ENCODE results near the gene NACC1. TPM values are rescaled to one million over a fixed set of nuclear protein-coding genes. Genes with fewer than 3 reads are reported as not detected.
"Not testable (repeated sequence)": the region's sequence is repeated elsewhere in the genome, so short reads cannot be mapped to it uniquely, and the experiment has no call there.

The NACC1 gene
- total RNA-seq, 1 experiment from 2014 or later, result 237 TPM

DNA sequence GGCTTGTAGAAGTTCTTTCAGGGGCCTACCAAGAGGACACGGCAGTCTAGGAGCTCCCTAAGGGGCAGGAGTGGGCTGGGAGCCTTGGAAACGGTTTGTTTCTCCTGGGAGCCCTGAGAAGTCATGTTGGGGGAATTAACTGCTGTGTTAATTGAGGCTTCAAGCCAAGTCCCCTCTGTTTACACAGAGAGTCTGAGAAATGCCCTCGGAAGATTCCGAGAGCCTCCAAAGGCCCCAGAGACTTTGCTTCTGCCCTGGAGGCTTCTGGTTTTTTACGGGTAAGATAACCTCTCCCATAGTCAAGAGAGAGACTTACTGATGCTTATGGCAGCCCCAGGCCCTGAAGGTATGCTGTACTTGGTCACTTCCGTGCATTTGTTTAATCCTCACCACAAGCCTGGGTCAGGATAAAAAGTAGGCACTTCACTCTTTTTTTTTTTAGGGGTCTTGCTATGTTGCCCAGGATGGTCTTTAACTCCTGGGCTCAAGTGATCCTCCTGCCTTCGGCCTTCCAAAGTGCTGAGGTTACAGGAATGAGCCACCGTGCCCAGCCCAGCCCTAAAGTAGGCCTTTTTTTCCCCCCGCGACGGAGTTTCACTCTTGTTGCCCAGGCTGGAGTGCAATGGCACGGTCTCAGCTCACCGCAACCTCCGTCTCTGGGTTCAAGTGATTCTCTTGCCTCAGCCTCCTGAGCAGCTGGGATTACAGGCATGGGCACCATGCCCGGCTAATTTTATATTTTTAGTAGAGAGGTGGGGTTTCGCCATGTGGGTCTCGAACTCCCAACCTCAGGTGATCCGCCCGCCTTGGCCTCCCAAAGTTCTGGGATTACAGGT lies 47.3 kb downstream of the NACC1 start:
- Mint-ChIP-seq H3K9me3 (no peaks in the 10 kb centered on the region), H3K27ac (peak overlapping the region; percentile 100), H3K4me3 (peak overlapping the region; percentile 69), H3K36me3 (no peaks in the 10 kb centered on the region), H3K27me3 (ENCODE audit: low read depth) (no peaks in the 10 kb centered on the region), H3K4me1 (peaks cover 71% of the 10 kb centered on the region)
- ChIA-PET POLR2A (interaction anchor here (0.5 to 8.6 kb wide), 7 partner anchors 11 to 50 kb away, joined by 3 to 167 read pairs (median 4); partner anchors contain the start of genes IER2, NACC1 and STX10), CTCF (interaction anchor here (0.6 to 3.5 kb wide), 8 partner anchors 10 to 200 kb away, joined by 3 to 42 read pairs (median 7); partner anchors contain the start of genes IER2 and STX10)
- DNase-seq (ENCODE audit: low spot score) (no peak), ATAC-seq (no peak)
- TF ChIP-seq ZNF121 (CRISPR knock-in tag; IDR thresholded peaks at IDR 0.05) (peak; percentile 93), SMAD4 (CRISPR knock-in tag; IDR thresholded peaks at IDR 0.05) (no peak), NR3C1 (CRISPR knock-in tag; conservative IDR thresholded peaks at IDR 0.05; ENCODE audit: low read depth) (no peak)

GRCh38 chr19:13166151-13166550 lies 48.1 kb downstream of the NACC1 start:
- CTCF ChIA-PET, result interaction anchor here (0.6 to 2.9 kb wide), 2 partner anchors 29 to 68 kb away, joined by 5 to 37 read pairs; no protein-coding TSS in a partner anchor
- Mint-ChIP-seq H3K4me1 (peaks cover 70% of the 10 kb centered on the region), H3K27ac (peak overlapping the region; percentile 100)
- POLR2A ChIA-PET, result interaction anchor here (8.6 kb wide), 1 partner anchor 12 kb away, joined by 167 read pairs; no protein-coding TSS in a partner anchor
- H3K36me3 Mint-ChIP-seq; H3K4me3 Mint-ChIP-seq; DNase-seq (ENCODE audit: low spot score); ATAC-seq; H3K27me3 Mint-ChIP-seq (ENCODE audit: low read depth); H3K9me3 Mint-ChIP-seq: not testable (repeated sequence)

GRCh38 chr19:13169769-13170168 lies 51.7 kb downstream of the NACC1 start:
- ChIA-PET POLR2A (interaction anchor here (0.9 kb wide), 1 partner anchor 17 kb away, joined by 3 read pairs; no protein-coding TSS in a partner anchor), CTCF (interaction anchor here (0.8 to 2.8 kb wide), 4 partner anchors 12 to 69 kb away, joined by 3 to 11 read pairs (median 4); partner anchors contain the start of genes IER2 and STX10)
- TF ChIP-seq NFE2L1 (CRISPR knock-in tag; IDR thresholded peaks at IDR 0.05) (no peak), ETV6 (CRISPR knock-in tag; IDR thresholded peaks at IDR 0.05) (no peak), ZNF416 (CRISPR knock-in tag; IDR thresholded peaks at IDR 0.05) (no peak), TP53 (CRISPR knock-in tag; IDR thresholded peaks at IDR 0.05) (no peak), TEAD1 (CRISPR knock-in tag; IDR thresholded peaks at IDR 0.05) (no peak), CBFB (CRISPR knock-in tag; IDR thresholded peaks at IDR 0.05; ENCODE audit: low read depth) (no peak), ZMAT4 (CRISPR knock-in tag; IDR thresholded peaks at IDR 0.05) (no peak), ZNF121 (CRISPR knock-in tag; IDR thresholded peaks at IDR 0.05) (no peak), ZNF232 (CRISPR knock-in tag; IDR thresholded peaks at IDR 0.05) (no peak), ATF6 (CRISPR knock-in tag; IDR thresholded peaks at IDR 0.05) (no peak), ZNF671 (CRISPR knock-in tag; IDR thresholded peaks at IDR 0.05) (no peak), OVOL2 (CRISPR knock-in tag; IDR thresholded peaks at IDR 0.05; ENCODE audit: borderline replicate concordance) (no peak), NR2C2 (CRISPR knock-in tag; IDR thresholded peaks at IDR 0.05) (no peak), FOXJ3 (CRISPR knock-in tag; IDR thresholded peaks at IDR 0.05; ENCODE audit: borderline replicate concordance) (no peak), RORB (CRISPR knock-in tag; IDR thresholded peaks at IDR 0.05) (no peak), MAX (CRISPR knock-in tag; IDR thresholded peaks at IDR 0.05) (no peak)
- TF ChIP-seq, protein P1, sequence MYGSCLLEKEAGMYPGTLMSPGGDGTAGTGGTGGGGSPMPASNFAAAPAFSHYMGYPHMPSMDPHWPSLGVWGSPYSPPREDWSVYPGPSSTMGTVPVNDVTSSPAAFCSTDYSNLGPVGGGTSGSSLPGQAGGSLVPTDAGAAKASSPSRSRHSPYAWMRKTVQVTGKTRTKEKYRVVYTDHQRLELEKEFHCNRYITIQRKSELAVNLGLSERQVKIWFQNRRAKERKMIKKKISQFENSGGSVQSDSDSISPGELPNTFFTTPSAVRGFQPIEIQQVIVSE (CRISPR knock-in tag; IDR thresholded peaks at IDR 0.05; ENCODE audit: borderline replicate concordance), result no peak
- TF ChIP-seq, protein P2, sequence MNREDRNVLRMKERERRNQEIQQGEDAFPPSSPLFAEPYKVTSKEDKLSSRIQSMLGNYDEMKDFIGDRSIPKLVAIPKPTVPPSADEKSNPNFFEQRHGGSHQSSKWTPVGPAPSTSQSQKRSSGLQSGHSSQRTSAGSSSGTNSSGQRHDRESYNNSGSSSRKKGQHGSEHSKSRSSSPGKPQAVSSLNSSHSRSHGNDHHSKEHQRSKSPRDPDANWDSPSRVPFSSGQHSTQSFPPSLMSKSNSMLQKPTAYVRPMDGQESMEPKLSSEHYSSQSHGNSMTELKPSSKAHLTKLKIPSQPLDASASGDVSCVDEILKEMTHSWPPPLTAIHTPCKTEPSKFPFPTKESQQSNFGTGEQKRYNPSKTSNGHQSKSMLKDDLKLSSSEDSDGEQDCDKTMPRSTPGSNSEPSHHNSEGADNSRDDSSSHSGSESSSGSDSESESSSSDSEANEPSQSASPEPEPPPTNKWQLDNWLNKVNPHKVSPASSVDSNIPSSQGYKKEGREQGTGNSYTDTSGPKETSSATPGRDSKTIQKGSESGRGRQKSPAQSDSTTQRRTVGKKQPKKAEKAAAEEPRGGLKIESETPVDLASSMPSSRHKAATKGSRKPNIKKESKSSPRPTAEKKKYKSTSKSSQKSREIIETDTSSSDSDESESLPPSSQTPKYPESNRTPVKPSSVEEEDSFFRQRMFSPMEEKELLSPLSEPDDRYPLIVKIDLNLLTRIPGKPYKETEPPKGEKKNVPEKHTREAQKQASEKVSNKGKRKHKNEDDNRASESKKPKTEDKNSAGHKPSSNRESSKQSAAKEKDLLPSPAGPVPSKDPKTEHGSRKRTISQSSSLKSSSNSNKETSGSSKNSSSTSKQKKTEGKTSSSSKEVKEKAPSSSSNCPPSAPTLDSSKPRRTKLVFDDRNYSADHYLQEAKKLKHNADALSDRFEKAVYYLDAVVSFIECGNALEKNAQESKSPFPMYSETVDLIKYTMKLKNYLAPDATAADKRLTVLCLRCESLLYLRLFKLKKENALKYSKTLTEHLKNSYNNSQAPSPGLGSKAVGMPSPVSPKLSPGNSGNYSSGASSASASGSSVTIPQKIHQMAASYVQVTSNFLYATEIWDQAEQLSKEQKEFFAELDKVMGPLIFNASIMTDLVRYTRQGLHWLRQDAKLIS (CRISPR knock-in tag; IDR thresholded peaks at IDR 0.05; ENCODE audit: borderline replicate concordance), result no peak
- H3K4me1 Mint-ChIP-seq, result peaks cover 62% of the 10 kb centered on the region
- ATAC-seq (no peak), DNase-seq (ENCODE audit: low spot score) (no peak)
- H3K27me3 Mint-ChIP-seq (ENCODE audit: low read depth), result no peaks in the 10 kb centered on the region
- peak overlapping the region; percentile 70 for H3K27ac Mint-ChIP-seq
- H3K36me3 Mint-ChIP-seq, result peaks cover 4% of the 10 kb centered on the region
- H3K4me3 Mint-ChIP-seq, result no peak overlapping the region
- no peaks in the 10 kb centered on the region for H3K9me3 Mint-ChIP-seq
